Tibial artery (tissue), 4 donors: ENCODE data around the gene TIGIT.

Experiments
- DNase-seq, 2 donors: peaks; one replicate each; pipeline ENCODE4 v3.0.0-alpha.2; 2019
- H3K27ac ChIP-seq, 2 donors: fragments of 200-600 bp; sonication (generic) in 1 of 2; 1 replicate in 1 of 2; 2 replicates in 1 of 2; pipeline ENCODE4 v1.5.1; 2018 to 2019; ENCODE audit warnings: mild to moderate bottlenecking in 1 of 2
- H3K27me3 ChIP-seq, 2 donors: fragments of 200-600 bp; sonication (generic) in 1 of 2; one replicate each; pipeline versions ENCODE4 v1.5.1 to v1.6.0; 2016 to 2019
- H3K36me3 ChIP-seq, 3 donors: fragments of 200-600 bp; sonication (generic) in 2 of 3; one replicate each; pipeline ENCODE4 v1.5.1; 2016 to 2019; ENCODE audit warnings: mild to moderate bottlenecking in 2 of 3
- H3K4me1 ChIP-seq, 4 donors: fragments of 200-600 bp; sonication (generic) in 2 of 4; 1 replicate in 3 of 4; 2 replicates in 1 of 4; pipeline ENCODE4 v1.5.1; 2016 to 2019
- H3K4me3 ChIP-seq, 2 donors: fragments of 200-600 bp; sonication (generic) in 1 of 2; 1 replicate in 1 of 2; 2 replicates in 1 of 2; pipeline ENCODE4 v1.5.1; 2018 to 2019; ENCODE audit warnings: mild to moderate bottlenecking in 2 of 2
- H3K9me3 ChIP-seq, 3 donors: fragments of 200-600 bp; sonication (generic) in 1 of 3; one replicate each; pipeline ENCODE4 v1.5.1; 2016 to 2019
- CTCF ChIP-seq, 2 experiments: fragments of 200-600 bp in 1 of 2; fragments of 450-650 bp in 1 of 2; IDR thresholded peaks; one replicate each; pipeline ENCODE4 v1.5.1; 2017 to 2019; ENCODE audit warnings: antibody characterized with exemption in 2 of 2, mild to moderate bottlenecking in 1 of 2, moderate library complexity in 1 of 2
- intact Hi-C: fragments of 100-400 bp; cut with DNase I; formaldehyde crosslinking; loops from one replicate; pipeline ENCODE4 v1.15.0; 2023; ENCODE audit warnings: low total_unique reads

TIGIT gene

DNA sequence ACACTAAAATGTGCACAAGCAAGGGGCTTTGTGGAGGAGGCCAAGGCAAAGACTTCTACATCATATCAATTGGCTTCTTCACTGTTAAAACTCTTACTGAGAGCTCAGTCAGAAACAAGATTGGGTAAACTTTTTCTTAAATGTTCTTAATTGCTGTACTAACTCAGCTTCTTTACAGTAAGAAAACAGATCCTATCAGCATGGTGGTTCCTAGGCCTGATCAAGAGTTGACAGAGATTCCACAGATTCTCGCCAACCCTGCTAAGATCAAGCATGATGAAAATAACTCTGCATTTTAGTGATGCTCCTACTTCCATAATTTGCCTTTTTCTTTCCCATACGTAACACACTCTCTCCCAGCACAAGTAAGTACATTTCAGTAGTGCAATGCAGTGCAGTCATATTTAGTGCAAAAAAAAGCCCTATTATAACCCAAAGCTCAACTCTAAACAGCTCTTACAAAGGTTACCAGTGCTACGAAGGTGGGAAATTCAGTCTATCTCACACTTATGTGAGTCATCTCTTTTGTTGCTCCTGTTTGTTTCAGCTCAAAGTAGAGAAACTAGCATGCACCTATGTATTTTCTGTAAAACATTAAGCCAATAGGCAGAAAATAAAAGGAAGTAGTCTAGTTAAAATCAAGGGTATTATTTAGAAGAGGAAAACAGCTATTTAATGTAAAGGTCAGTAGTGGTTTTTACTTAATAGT, 29.9 kb downstream of the TIGIT start:
- Histone ChIP-seq H3K27ac (no peak overlapping the region), H3K9me3 (no peaks in the 10 kb centered on the region), H3K4me3 (no peak overlapping the region), H3K36me3 (no peaks in the 10 kb centered on the region), H3K4me1 (peaks cover 0 to 5% (median 0%) of the 10 kb centered on the region in 4 donors), H3K27me3 (no peaks in the 10 kb centered on the region)
- TF ChIP-seq CTCF (IDR thresholded peaks at IDR 0.05) = no peak
- intact Hi-C loops = no loop called here
- no peak for DNase-seq

GRCh38 chr3:114327665-114328064, 33.8 kb downstream of the TIGIT start:
- H3K36me3 ChIP-seq = no peaks in the 10 kb centered on the region
- H3K4me3 ChIP-seq = no peak overlapping the region
- TF ChIP-seq CTCF (IDR thresholded peaks at IDR 0.05) = no peak
- H3K4me1 ChIP-seq = no peaks in the 10 kb centered on the region
- no peaks in the 10 kb centered on the region for H3K9me3 ChIP-seq
- H3K27me3 ChIP-seq = no peaks in the 10 kb centered on the region
- H3K27ac ChIP-seq = no peak overlapping the region
- DNase-seq = no peak
- intact Hi-C loops = no loop called here

GRCh38 chr3:114328345-114328744, 34.5 kb downstream of the TIGIT start:
- no peaks in the 10 kb centered on the region for H3K36me3 ChIP-seq
- no peaks in the 10 kb centered on the region for H3K9me3 ChIP-seq
- intact Hi-C loops = no loop called here
- no peak overlapping the region for H3K27ac ChIP-seq
- no peak overlapping the region for H3K4me3 ChIP-seq
- no peak for DNase-seq
- TF ChIP-seq CTCF (IDR thresholded peaks at IDR 0.05) = no peak
- H3K27me3 ChIP-seq = no peaks in the 10 kb centered on the region
- H3K4me1 ChIP-seq = no peaks in the 10 kb centered on the region

DNA sequence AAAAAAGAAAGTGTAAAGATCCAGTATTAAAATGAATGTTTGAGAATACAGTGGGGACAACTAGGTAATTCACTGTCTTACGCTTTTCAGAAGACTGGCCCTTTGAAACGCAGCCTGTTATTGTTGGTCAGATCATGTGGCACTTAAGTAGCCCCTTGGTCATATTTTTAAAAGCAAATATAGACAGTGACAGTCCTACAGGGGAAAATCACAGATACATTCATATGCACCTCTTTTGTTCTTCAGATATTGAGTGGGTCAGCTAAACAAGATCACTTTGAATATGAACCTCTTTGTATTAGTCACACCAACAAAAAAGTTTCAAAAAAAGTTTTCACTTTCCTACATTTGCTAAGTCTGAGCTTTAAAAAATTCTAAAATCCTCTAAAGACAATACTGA, 36.0 kb downstream of the TIGIT start:
- intact Hi-C loops = no loop called here
- no peak overlapping the region for H3K27ac ChIP-seq
- no peaks in the 10 kb centered on the region for H3K4me1 ChIP-seq
- H3K27me3 ChIP-seq = no peaks in the 10 kb centered on the region
- no peak overlapping the region for H3K4me3 ChIP-seq
- no peak for DNase-seq
- H3K36me3 ChIP-seq = no peaks in the 10 kb centered on the region
- no peaks in the 10 kb centered on the region for H3K9me3 ChIP-seq
- no peak for TF ChIP-seq CTCF (IDR thresholded peaks at IDR 0.05)

GRCh38 chr3:114331007-114331406, 37.2 kb downstream of the TIGIT start:
- no peak for TF ChIP-seq CTCF (IDR thresholded peaks at IDR 0.05)
- intact Hi-C loops = no loop called here
- no peaks in the 10 kb centered on the region for H3K36me3 ChIP-seq
- H3K9me3 ChIP-seq = no peaks in the 10 kb centered on the region
- H3K4me3 ChIP-seq = no peak overlapping the region
- H3K27ac ChIP-seq = no peak overlapping the region
- no peaks in the 10 kb centered on the region for H3K4me1 ChIP-seq
- no peaks in the 10 kb centered on the region for H3K27me3 ChIP-seq
- DNase-seq = no peak

- no peak overlapping the region for H3K27ac ChIP-seq
- no peak for TF ChIP-seq CTCF (IDR thresholded peaks at IDR 0.05)
- H3K9me3 ChIP-seq = no peaks in the 10 kb centered on the region
- H3K27me3 ChIP-seq = no peaks in the 10 kb centered on the region
- no peaks in the 10 kb centered on the region for H3K36me3 ChIP-seq
- DNase-seq = no peak
- H3K4me3 ChIP-seq = no peak overlapping the region
- intact Hi-C loops = no loop called here
- H3K4me1 ChIP-seq = no peaks in the 10 kb centered on the region
Observed at GRCh38 chr3:114331710-114332109, 37.9 kb downstream of the TIGIT start.
